GM19397 (cell line): ENCODE results near the gene PPAT.

Experiments
- ATAC-seq: cut with Tn5 transposase; IDR thresholded peaks from one replicate; pipeline ENCODE4 v1.9.1; 2021; ENCODE audit warnings: mild to moderate bottlenecking, moderate library complexity; ENCODE audit not compliant: unreplicated experiment

Gene PPAT

DNA sequence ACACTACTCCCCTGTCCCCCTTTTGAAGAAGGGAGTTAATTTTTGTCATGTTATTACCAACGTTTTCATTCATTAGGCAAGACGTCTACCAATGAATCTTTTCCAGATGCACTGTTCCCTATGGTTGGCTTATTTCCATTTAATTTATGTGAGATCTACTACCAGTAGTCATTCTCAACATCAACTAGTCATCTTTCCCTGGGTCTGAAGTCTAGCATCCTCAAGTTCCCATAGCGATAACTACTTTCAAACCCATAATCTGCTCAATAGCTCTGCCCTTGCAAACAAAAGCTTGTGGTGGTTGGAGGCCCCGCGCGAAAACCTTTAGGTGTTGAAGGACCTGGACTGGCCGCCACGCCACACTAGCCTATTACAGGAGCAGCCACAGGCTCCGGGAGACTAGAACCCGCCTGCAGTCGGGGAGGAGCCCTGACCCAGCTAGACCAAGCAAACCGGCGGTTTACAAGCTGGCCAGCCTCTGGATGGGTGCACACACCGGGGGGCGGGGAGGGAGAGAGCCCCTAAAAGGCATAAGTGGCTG lies 746 bp downstream of the PPAT start:
- peak; percentile 7 for ATAC-seq

DNA sequence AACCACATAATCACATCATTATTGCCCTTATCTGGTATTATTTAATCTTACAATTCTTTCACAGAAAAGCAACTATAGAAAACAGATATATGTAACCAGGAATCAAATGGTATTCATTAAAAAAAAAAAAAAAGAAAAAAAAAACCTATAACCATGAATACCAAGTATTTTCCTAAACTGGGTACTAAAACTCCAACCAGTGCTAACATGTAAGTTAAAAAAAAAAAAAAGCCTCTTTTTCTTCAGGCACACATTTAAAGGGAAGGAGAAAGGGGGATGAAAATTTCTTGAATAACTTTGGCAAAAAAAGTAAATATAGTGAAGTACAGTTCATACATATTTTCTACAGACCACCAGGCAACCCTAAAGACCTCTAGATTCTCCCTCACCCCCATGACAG lies 2.1 kb downstream of the PPAT start:
- ATAC-seq = no peak

DNA sequence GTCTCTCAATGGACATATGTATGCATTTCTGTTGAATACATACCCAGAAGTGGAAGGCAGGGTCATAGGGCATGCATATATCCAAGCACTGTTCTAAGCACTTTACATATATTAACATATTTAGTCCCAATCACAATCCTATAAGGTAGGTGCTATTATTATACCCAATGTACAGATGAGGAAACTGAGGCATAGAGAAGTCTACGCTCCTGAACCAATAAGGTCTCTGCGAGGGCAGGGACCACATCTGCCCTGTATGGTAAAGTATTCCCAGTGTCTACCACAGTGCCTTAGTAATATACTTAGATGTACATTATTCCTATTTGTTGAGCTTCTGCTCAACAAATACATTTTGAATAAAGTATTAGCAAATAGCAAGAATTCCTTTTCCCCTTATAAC lies 5.2 kb downstream of the PPAT start:
- no peak for ATAC-seq

DNA sequence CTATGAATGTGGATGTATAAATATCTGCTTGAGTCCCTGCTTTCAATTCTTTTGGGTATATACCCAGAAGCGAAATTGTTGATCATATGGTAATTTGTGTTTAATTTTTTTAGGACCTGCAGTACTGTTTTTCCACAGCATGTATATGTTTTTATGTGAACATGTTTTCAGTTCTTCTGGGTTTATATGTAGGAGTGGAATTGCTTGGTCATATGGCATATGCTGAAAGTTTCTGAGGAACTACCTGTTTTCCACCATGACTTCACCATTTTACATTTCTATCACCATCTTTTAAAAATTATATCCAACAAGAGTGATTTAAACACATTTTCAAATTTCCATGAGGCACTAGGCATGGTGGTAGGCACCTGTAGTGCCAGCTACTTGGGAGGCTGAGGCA lies 8.2 kb downstream of the PPAT start:
- ATAC-seq = no peak

DNA sequence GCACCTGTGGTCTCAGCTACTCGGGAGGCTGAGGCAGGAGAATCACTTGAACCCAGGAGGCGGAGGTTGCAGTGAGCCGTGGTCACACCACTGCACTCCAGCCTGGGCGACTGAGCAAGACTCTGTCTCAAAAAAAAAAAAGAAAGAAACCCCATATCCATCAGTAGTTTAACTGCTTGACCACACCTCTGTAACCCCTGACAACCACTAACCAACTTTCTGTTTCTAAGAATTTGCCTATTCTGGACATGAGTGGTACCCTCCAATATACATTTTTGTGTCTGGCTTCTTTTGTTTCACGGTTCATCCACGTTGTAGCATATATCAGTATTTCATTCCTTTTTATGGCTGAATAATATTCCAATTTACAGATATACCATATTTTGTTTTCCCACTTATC lies 9.1 kb downstream of the PPAT start:
- ATAC-seq = peak; percentile 81

DNA sequence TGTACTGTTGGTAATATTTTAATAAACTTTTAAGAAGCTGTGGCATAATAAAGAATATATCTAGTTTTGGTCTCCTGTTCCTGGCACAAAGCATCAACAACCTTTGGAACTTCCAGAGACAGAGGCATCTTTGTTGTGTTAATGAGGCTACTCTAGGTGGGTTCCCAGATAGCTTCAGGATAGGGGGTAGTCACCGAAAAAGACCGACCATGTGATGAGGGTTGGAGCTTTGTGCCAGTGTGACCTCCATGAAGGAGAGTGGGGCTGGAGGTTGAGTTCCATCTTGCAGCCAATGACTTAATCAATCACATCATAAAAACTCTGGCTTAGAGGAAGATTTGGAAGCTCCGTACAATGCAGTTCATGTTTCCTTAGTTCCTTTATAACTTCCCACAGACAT lies 9.9 kb downstream of the PPAT start:
- no peak for ATAC-seq

DNA sequence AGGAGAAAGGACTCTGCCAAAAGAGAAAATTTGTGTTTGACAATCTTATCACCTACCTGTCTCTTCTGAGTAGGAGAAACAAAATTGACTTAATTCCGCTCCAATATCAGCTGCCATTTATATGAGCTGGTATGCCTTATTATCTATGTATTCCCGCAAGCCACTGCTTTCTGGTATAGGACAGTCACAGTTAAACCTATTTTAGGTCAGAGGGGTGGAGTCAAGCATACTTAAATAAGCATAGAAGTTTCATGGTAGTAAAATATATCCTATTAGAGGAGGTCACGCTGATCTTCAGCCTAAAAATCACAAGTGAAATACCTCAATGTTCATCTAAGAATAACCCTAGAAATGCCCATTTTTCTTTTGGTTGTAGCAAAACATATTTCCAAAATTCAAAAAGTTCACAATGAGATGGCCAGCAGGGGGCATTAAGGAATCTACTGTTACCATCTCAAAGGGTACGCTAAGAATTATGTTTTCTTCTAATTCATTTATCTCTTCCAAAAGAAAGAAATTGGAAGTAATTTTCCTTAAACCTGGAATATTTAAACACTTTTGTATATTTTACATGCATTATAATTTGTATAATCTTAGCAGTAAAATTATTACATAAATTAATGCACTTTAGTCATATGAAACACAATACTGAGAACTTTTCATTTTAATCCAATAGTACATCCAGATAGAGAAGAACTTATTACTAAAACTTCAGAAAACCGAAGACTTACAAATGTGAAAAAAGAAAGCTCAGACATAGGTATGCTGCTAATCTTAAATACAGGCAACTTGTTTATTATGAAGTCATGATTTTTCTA lies 10.5 kb downstream of the PPAT start:
- no peak for ATAC-seq

DNA sequence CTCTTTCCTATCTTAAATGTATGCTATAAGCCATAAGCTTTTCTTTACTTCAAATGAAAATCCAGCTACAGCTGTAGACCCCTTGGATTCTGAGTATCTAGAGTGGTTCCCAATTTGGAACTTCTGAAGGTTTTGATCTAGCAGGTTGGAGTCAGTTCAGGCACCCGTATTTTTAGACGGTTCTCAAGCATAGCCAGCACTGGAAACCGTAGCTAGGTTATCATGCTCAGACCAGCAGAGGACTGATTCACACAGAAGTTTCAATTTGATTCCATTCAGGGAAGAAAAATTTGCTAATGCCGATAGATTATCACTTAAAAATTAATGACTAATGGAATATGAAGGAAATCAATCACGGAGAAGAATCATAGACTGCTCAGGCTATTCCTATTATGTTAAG lies 11.2 kb downstream of the PPAT start:
- no peak for ATAC-seq

DNA sequence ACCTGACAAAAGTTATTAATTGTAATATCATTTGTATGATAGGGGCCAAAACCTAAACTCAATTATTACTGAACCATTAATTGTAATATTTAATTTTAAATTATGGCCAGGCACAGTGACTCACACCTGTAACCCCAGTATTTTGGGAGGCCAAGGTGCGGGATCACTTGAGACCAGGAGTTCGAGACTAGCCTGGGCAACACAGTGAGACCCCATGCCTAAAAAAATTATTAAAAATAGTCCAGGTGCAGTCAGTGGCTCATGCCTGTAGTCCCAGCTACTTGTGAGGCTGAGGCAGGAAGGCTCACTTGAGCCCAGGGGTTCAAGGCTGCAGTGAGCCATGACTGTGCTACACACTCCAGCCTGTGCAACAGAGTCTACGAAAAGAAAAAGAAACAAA lies 18.0 kb downstream of the PPAT start:
- ATAC-seq = no peak

DNA sequence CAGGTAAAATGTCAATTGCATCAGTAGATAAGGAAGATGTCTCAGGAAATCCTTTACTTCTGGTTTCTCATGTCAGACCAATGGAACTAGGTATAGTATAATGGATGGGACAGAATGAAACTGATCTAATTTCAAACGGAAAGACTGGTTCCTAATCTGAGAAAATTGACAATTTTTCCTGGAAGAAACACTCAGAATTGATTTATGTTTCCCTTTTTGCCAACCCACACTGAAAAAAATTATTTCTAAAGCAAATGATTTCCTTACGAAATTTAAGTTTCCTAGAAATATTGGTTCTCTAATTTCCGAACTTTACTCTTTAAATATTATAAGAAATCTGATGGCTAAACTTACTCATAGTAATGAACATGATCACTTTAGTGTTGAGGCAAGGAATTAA lies 19.1 kb downstream of the PPAT start:
- no peak for ATAC-seq

DNA sequence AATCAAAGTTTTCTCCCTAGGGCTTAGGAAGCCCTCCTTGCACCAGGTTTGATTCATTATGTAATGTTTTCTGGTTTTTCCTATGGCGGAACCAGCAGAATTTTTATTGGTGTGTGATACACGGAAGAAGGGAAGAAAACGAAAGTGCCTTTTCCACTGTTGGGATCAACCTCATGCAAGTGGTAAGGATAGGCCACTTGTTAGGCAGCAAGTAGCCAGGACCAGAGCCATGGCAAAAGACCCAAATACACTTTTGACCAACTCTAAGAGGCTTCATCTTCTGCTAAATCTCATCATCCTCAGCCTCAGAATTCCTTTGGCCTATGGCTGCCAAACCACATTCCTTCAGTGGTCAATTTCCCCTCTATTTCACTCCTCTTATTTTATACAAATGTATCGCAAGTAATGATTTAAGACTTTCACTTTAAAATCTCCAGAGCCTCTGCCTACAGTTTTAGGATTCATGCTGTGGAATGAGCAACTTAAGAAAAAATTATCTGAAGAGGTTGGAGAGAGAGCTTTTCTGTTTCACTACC lies 21.2 kb downstream of the PPAT start:
- ATAC-seq = no peak

DNA sequence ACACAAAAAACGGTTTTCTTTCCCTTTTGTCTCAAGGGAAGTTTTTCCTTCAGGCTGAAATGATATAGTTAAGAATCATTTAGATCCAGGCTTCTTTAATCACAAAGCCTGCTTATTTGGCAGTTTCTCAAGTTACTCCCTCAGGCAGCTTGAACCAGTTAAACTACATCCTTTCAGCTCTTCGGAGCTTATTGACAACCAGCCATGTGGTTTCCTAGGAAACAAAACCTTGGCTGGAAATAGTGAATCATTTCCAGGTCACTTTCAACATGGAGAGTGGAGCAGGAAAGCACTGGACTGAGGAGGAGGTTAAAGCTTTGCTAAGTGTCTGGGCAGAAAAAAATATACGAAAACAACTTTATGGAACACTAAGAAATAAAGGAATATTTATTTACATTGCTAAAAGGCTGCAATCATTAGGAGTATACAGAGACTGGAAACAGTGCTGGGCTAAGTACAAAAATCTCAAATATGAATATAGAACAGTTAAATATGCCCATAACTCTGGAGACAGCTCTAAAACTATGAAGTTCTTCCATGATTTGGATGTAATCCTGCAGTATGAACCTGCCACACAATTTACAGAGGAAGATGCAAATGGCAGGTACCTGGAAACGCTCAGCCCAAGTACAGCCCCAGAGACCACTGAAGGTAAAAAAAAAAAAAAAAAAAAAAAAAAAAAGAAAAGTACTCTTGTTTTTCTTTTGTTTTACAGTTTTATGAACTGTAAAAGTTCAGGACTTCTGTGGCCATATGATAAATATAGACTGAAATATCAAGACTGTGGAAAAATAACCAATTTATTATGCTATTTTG lies 25.0 kb downstream of the PPAT start:
- ATAC-seq = no peak

DNA sequence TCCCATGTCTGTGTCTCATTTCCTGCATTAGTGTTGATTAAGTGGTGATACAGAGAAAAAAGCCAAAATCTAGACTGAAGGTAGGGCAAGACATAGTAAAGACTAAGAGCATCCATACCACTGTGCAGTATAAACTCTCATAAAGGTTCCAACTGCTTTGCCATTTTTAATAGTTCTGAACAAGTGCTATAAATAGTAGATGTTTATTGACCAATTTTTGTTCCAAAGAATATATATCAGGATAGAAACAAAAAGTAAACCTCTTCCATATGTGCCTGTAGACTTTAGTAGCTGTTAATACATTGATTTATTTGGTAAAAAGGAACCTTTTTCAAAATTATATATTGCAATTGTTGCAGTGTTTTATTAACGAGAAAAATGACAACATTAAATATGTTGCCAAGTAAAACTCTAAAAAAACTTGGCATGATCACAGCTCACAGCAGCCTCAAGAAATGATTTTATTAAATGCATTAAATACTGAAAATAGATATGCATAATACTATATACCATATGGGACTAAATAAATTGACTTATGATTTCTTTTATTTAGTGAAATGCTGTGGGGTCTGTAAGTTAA lies 25.8 kb downstream of the PPAT start:
- no peak for ATAC-seq

DNA sequence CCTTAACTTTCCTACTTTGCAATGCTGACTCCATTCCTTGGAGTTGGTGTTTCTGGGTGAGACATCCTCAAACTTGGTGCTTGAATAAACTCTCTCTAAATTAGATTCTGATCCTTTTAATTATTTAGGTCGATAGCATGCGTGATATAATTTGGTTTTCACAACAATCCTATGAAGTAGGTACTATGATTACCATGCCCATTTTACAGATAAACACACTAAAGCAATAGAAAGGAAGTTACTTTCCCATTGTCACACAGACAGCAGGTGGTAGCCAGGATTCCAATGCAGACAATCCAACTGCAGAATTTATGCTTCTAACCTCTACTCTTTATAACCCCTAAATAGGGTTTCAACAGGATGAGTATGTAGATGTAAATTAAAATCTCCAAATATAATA lies 26.4 kb downstream of the PPAT start:
- ATAC-seq = no peak

DNA sequence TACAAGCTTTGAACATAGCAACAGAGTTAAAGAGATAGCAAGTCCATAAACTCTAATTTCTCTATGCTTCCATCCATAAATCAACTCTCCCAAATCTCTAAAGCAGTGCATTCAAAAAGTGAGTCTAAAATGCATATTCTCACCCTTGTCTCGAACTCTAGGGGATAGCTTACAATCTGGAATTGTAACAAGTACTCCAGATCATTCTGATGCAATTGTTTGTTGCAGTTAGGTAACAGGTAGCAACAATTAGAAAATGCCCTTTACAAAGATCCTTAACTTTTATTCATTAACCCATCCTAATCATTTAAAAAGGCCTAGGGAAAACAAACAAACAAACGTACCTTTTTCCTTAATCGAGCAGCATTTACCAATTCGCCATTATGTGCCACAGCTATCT lies 29.3 kb downstream of the PPAT start:
- ATAC-seq = no peak

DNA sequence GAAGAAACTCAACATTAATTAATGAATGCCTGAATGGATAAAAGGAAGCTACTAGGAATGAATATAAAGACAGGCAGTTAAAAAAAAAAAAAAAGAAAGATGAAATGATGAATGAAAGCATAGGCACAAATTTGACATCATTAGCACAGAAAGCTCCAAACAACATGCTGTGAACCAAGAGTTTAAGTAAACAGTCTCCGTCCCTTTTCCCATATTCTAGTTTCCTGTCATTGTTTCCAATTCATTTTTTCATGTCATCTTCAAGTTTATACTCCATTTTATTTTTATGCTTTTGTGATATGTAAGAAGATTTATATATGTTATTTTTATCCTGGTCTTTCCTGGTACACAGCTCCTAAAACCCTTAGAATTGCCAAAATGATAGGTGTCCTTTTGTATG lies 30.4 kb downstream of the PPAT start:
- no peak for ATAC-seq

DNA sequence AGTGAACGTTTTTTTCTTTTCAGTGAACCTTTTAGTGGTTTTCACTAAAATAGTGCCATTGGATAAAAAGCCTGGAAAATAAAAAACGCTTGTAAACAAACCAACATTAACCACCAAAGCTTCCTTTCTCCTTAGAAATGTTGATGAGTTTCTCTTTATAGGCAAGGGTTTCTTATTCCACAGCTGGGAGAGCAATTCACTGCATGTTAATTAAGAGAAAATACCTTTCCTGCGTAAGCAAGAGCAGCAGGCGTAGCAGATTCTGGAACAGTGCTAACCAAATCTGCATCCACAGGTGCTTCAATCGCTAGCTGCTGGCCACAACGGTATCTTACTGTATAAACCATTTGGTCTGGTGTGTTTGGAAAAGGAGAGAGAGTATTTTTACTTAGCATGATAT lies 34.9 kb downstream of the PPAT start:
- no peak for ATAC-seq

DNA sequence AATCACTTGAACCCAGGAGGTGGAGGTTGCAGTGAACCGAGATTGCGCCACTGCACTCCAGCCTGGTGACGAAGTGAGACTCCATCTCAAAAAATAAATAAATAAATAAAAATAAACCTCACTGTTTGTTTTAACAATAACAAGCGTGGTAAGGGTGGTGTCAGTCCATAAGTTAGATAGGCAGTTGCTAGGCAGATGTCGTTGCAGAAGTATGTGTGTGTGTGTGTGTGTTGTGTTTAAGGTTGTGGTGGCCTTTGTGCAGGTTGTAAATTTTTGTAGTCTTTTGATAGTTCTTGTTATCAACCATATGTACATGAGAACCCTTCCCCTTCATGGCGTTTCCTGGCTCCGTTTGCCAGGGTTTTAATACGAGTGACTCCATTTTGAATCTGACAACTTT lies 44.1 kb downstream of the PPAT start:
- ATAC-seq = no peak

DNA sequence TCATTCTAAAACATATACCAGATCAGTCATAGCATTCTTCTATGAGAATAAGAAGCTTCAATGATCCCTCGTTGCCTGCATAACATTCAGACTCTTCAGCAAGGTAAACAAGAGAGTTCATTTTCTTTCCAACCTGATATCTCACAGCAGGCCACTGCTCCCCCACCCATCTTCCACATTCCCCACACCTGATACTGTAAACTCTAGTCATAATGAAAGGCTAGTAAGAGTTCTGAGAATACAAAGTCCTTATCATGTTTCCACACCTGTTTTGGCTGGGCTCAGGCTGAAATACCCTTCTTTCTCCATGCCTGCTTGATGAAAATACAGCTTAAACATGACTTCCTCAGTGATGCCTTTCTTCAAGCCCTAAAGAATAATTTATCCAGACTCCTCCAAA lies 45.9 kb downstream of the PPAT start:
- no peak for ATAC-seq

DNA sequence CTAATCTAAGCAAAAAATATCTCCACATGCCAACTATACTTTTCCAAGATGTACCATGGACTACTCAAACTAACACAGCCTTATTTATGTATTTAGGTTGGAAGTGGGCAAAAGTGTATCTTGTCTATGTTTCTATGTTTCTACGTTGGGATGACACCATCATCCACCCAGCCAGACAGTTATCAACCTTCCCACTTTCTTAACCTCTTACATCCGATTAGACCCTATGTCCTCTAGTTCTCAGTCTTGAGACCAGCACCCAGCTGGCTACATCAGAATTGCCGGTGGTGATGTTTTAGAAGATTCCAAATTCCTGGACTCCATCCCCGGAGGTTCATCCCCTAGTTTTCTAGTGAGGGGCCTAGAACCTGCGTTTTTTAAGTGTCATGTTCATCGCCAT lies 47.1 kb downstream of the PPAT start:
- no peak for ATAC-seq
